OCI-LY1 (cell line): ENCODE data around the gene MAN1A2.

Experiments used
- H2AFZ ChIP-seq: fragments of 200-600 bp; sonication (generic), shearing (Covaris generic); 2 replicates; pipeline ENCODE4 v1.6.0; 2014; ENCODE audit warnings: antibody characterized with exemption, mild to moderate bottlenecking, low read length
- H3F3A ChIP-seq: fragments of 200-600 bp; sonication (generic), shearing (Covaris generic); 2 replicates; pipeline ENCODE4 v1.6.0; 2014; ENCODE audit warnings: mild to moderate bottlenecking, antibody characterized with exemption, low read length, moderate library complexity; ENCODE audit not compliant: insufficient read depth
- H3K27ac ChIP-seq: fragments of 200-600 bp; sonication (generic); 2 replicates; pipeline ENCODE4 v1.5.1; 2014; ENCODE audit warnings: low read length, mixed run types, mild to moderate bottlenecking, low read depth; ENCODE audit not compliant: poor library complexity, severe bottlenecking
- H3K27me3 ChIP-seq: fragments of 200-600 bp; sonication (generic); 2 replicates; pipeline ENCODE4 v1.6.0; 2014; ENCODE audit warnings: antibody characterized with exemption, mild to moderate bottlenecking, low read length, moderate library complexity; ENCODE audit not compliant: insufficient read depth
- H3K36me3 ChIP-seq: fragments of 200-600 bp; sonication (generic); 2 replicates; pipeline ENCODE4 v1.6.1; 2014; ENCODE audit warnings: mild to moderate bottlenecking, antibody characterized with exemption, low read length, moderate library complexity, mixed read lengths; ENCODE audit not compliant: insufficient read depth
- H3K4me1 ChIP-seq: fragments of 200-600 bp; sonication (generic); 2 replicates; pipeline ENCODE4 v1.5.1; 2014; ENCODE audit warnings: mild to moderate bottlenecking, low read length, moderate library complexity; ENCODE audit not compliant: insufficient read depth, severe bottlenecking
- H3K4me2 ChIP-seq: fragments of 200-600 bp; sonication (generic), shearing (Covaris generic); 2 replicates; pipeline ENCODE4 v1.6.1; 2014; ENCODE audit warnings: low read length
- H3K4me3 ChIP-seq: fragments of 200-600 bp; sonication (generic); 2 replicates; pipeline ENCODE4 v1.5.1; 2014; ENCODE audit warnings: low read length, low read depth, mild to moderate bottlenecking, mixed read lengths; ENCODE audit not compliant: poor library complexity, severe bottlenecking
- H3K79me2 ChIP-seq: fragments of 200-600 bp; shearing (Covaris generic); 2 replicates; pipeline ENCODE4 v1.6.1; 2016; ENCODE audit warnings: mixed run types, low read length, mixed read lengths; ENCODE audit not compliant: insufficient read depth
- H3K9ac ChIP-seq: fragments of 200-600 bp; sonication (generic), shearing (Covaris generic); 2 replicates; pipeline ENCODE4 v1.6.1; 2014; ENCODE audit warnings: mild to moderate bottlenecking, low read length, mixed read lengths
- H3K9me2 ChIP-seq: fragments of 200-600 bp; sonication (generic), shearing (Covaris generic); 2 replicates; pipeline ENCODE4 v1.6.1; 2014; ENCODE audit warnings: low read depth, mild to moderate bottlenecking, low read length, mixed read lengths
- H3K9me3 ChIP-seq: fragments of 200-600 bp; shearing (Covaris generic); 2 replicates; pipeline ENCODE4 v1.6.1; 2014; ENCODE audit warnings: low read length, mixed read lengths
- H4K20me1 ChIP-seq: fragments of 200-600 bp; sonication (generic), shearing (Covaris generic); 2 replicates; pipeline ENCODE4 v1.6.0; 2016; ENCODE audit warnings: mild to moderate bottlenecking, low read length; ENCODE audit not compliant: insufficient read depth
- EZH2 ChIP-seq: fragments of 200-600 bp; sonication (generic), shearing (Covaris generic); IDR thresholded peaks from 2 replicates; pipeline ENCODE4 v1.8.0; 2017; ENCODE audit warnings: borderline replicate concordance, mixed run types, mild to moderate bottlenecking, antibody characterized with exemption, low read length, moderate library complexity, mixed read lengths
- TF ChIP-seq, protein P1 (sequence below): fragments of 200-600 bp; sonication (generic), shearing (Covaris generic); IDR thresholded peaks from 2 replicates; pipeline ENCODE4 v1.5.1; 2017; ENCODE audit warnings: mild to moderate bottlenecking, antibody characterized with exemption, low read length, moderate library complexity, mixed read lengths

The MAN1A2 gene

DNA sequence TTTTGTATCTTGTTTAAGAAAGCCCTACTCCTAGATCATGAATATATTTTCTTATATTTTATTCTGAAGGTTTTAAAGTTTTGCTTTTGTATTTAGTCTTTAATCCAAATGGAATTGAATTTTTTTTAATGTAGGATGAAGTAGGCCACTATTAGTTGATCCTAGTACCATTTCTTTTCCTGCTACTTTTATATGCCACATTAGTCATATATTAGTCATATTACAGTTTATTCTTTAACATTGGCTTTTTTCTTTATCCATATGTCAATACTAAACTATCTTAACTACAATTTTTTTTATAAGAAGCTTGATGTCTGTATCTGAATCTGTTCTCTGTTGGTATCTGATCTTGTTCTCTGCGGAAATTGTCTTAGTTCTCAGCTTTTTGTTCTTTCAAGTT is 48.8 kb downstream of the MAN1A2 start:
- no peak overlapping the region for H2AFZ ChIP-seq
- H3K4me2 ChIP-seq, result no peak overlapping the region
- no peaks in the 10 kb centered on the region for H4K20me1 ChIP-seq
- no peaks in the 10 kb centered on the region for H3K9me3 ChIP-seq
- H3K36me3 ChIP-seq, result peaks cover 23% of the 10 kb centered on the region; the same call in 1 of the 2 replicates
- H3K27me3 ChIP-seq, result no peaks in the 10 kb centered on the region
- TF ChIP-seq EZH2, result no peak
- TF ChIP-seq, protein P1, sequence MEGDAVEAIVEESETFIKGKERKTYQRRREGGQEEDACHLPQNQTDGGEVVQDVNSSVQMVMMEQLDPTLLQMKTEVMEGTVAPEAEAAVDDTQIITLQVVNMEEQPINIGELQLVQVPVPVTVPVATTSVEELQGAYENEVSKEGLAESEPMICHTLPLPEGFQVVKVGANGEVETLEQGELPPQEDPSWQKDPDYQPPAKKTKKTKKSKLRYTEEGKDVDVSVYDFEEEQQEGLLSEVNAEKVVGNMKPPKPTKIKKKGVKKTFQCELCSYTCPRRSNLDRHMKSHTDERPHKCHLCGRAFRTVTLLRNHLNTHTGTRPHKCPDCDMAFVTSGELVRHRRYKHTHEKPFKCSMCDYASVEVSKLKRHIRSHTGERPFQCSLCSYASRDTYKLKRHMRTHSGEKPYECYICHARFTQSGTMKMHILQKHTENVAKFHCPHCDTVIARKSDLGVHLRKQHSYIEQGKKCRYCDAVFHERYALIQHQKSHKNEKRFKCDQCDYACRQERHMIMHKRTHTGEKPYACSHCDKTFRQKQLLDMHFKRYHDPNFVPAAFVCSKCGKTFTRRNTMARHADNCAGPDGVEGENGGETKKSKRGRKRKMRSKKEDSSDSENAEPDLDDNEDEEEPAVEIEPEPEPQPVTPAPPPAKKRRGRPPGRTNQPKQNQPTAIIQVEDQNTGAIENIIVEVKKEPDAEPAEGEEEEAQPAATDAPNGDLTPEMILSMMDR, result no peak
- H3K4me1 ChIP-seq, result no peaks in the 10 kb centered on the region
- H3K9ac ChIP-seq, result no peak overlapping the region
- H3K79me2 ChIP-seq, result no peaks in the 10 kb centered on the region; the same call in 1 of the 2 replicates
- H3K4me3 ChIP-seq, result no peak overlapping the region
- no peaks in the 10 kb centered on the region for H3K9me2 ChIP-seq
- no peaks in the 10 kb centered on the region for H3F3A ChIP-seq
- H3K27ac ChIP-seq, result no peak overlapping the region

DNA sequence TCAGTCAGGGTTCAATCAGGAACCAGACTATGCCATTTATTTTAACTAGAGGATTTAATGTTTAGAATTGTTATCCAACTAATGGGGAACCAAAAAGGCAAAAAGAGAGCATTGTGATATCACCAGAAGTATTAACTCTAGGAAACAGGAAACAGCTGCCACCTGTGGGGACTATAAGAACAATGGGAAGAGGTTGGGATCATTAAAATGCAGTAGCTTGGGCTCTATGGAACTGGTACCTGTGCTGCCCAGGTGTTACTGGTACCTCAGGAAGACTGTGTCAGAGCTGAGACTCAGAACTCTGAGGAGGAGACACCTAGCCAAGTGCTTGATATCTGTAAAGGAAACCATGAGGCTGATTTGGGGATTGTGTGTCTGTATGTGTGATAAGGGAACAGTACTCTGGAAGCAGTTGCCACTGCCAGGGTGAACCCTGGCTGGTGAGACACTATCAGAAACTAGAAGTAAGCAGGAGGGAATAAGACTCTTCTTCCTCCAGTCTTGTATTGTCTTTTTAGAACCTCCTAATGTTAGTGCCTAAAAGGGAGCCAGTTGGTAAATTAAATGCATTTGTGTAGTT is 49.4 kb downstream of the MAN1A2 start:
- H3K79me2 ChIP-seq, result no peaks in the 10 kb centered on the region; the same call in 1 of the 2 replicates
- H3K4me1 ChIP-seq, result no peaks in the 10 kb centered on the region
- no peak overlapping the region for H2AFZ ChIP-seq
- H3F3A ChIP-seq, result no peaks in the 10 kb centered on the region
- peaks cover 24% of the 10 kb centered on the region; the same call in 1 of the 2 replicates for H3K36me3 ChIP-seq
- H3K27ac ChIP-seq, result no peak overlapping the region
- no peak overlapping the region for H3K4me3 ChIP-seq
- TF ChIP-seq, protein P1, result no peak
- no peak for TF ChIP-seq EZH2
- H4K20me1 ChIP-seq, result no peaks in the 10 kb centered on the region
- no peaks in the 10 kb centered on the region for H3K9me3 ChIP-seq
- H3K9ac ChIP-seq, result no peak overlapping the region
- no peaks in the 10 kb centered on the region for H3K9me2 ChIP-seq
- H3K4me2 ChIP-seq, result no peak overlapping the region
- H3K27me3 ChIP-seq, result no peaks in the 10 kb centered on the region

DNA sequence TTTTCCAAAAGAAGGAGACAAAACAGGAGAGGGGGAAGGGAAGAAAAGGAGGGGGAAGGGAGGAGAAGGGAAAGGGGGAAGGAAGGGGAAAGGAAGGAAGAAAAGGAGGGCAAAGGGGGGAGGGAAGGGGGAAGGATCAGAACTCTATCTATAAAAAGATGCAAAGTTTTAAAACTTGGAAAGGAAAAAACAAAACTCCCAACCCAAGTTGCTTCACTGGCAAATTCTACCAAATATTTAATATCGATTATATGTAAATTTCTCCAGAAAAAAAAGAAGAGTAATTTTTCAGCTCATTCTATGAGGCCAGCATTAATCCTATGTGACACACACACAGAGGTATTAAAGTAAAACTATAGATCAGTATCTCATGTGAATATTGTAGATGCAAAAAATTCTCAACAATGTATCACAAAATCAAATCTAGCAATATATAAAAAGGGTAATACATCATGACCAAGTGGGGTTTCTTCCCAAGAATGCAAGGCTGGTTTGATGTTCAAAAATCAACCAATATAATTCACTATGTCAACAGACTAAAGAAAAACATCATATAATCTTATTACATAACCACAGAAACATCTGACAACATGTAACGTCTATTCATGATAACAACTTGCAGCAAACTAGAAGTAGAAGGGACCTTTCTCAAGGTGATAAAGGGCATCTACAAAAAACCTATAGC is 57.9 kb downstream of the MAN1A2 start:
- peaks cover 38% of the 10 kb centered on the region for H3K36me3 ChIP-seq
- H3K4me1 ChIP-seq, result no peaks in the 10 kb centered on the region
- no peak overlapping the region for H3K4me2 ChIP-seq
- no peaks in the 10 kb centered on the region for H3K79me2 ChIP-seq
- no peak overlapping the region for H3K9ac ChIP-seq
- no peaks in the 10 kb centered on the region for H4K20me1 ChIP-seq
- H3K4me3 ChIP-seq, result no peak overlapping the region
- no peaks in the 10 kb centered on the region for H3K9me2 ChIP-seq
- H2AFZ ChIP-seq, result no peak overlapping the region
- no peak overlapping the region for H3K27ac ChIP-seq
- H3F3A ChIP-seq, result no peaks in the 10 kb centered on the region
- H3K27me3 ChIP-seq, result no peaks in the 10 kb centered on the region
- TF ChIP-seq, protein P1, result no peak
- TF ChIP-seq EZH2, result no peak
- H3K9me3 ChIP-seq, result peaks cover 15% of the 10 kb centered on the region
